Breast epithelium (tissue), 4 donors: ENCODE measurements around the gene JPH2. TPM values are rescaled to one million over a fixed set of nuclear protein-coding genes. Genes with fewer than 3 reads are reported as not detected.
A peak's percentile ranks its signal among the peaks of the same experiment; 100 is the strongest.

ENCODE experiments used
- DNase-seq, 2 donors: peaks; one replicate each; pipeline ENCODE4 v3.0.0-alpha.2; 2019; ENCODE audit warnings: low spot score in 2 of 2
- H3K27ac ChIP-seq, 2 donors: fragments of 200-600 bp; sonication (generic) in 1 of 2; one replicate each; pipeline ENCODE4 v1.5.1; 2016 to 2019; ENCODE audit warnings: mild to moderate bottlenecking in 1 of 2
- H3K27me3 ChIP-seq, 2 donors: fragments of 200-600 bp; sonication (generic) in 1 of 2; one replicate each; pipeline versions ENCODE4 v1.5.1 to v1.6.0; 2017 to 2019; ENCODE audit warnings: control low read depth in 1 of 2, mild to moderate bottlenecking in 1 of 2
- H3K36me3 ChIP-seq: fragments of 200-600 bp; one replicate; pipeline ENCODE4 v1.5.1; 2019
- H3K4me1 ChIP-seq, 2 donors: fragments of 200-600 bp; sonication (generic); one replicate each; pipeline ENCODE4 v1.5.1; 2016 to 2019; ENCODE audit warnings: control low read depth in 1 of 2
- H3K4me3 ChIP-seq, 3 donors: fragments of 200-600 bp; sonication (generic); 1 replicate in 2 of 3; 2 replicates in 1 of 3; pipeline ENCODE4 v1.5.1; 2016 to 2019; ENCODE audit warnings: mild to moderate bottlenecking in 3 of 3, moderate library complexity in 2 of 3
- H3K9me3 ChIP-seq, 2 donors: fragments of 200-600 bp; sonication (generic) in 1 of 2; one replicate each; pipeline ENCODE4 v1.5.1; 2016 to 2019; ENCODE audit warnings: control low read depth in 1 of 2
- POLR2A ChIP-seq: fragments of 450-650 bp; IDR thresholded peaks from one replicate; pipeline ENCODE4 v1.6.1; 2016; ENCODE audit warnings: antibody characterized with exemption, mild to moderate bottlenecking, moderate library complexity
- POLR2AphosphoS5 ChIP-seq, 3 donors: sonication (generic); formaldehyde crosslinking; IDR thresholded peaks; one replicate each; pipeline ENCODE4 v1.6.1; 2017; ENCODE audit warnings: antibody characterized with exemption in 3 of 3
- intact Hi-C: fragments of 100-400 bp; cut with DNase I; formaldehyde crosslinking; loops from one replicate; pipeline ENCODE4 v1.15.1; 2023; ENCODE audit warnings: low total_unique reads
- total RNA-seq, 3 donors: library from RNA; depleted of rRNA; stranded (reverse); fragments of >200 nt; gene quantifications; one replicate each; pipeline ENCODE4 v1.1.0, GENCODE V29; 2016
- TF ChIP-seq, protein P1 (sequence below), 3 donors: fragments of 450-650 bp; IDR thresholded peaks; one replicate each; pipeline ENCODE4 v1.5.1; 2016 to 2017; ENCODE audit warnings: antibody characterized with exemption in 3 of 3, mild to moderate bottlenecking in 3 of 3, moderate library complexity in 3 of 3

Gene JPH2
- total RNA-seq, 3 donors from 2014 or later: 9.3 to 16.4 (median 16.2) TPM

DNA sequence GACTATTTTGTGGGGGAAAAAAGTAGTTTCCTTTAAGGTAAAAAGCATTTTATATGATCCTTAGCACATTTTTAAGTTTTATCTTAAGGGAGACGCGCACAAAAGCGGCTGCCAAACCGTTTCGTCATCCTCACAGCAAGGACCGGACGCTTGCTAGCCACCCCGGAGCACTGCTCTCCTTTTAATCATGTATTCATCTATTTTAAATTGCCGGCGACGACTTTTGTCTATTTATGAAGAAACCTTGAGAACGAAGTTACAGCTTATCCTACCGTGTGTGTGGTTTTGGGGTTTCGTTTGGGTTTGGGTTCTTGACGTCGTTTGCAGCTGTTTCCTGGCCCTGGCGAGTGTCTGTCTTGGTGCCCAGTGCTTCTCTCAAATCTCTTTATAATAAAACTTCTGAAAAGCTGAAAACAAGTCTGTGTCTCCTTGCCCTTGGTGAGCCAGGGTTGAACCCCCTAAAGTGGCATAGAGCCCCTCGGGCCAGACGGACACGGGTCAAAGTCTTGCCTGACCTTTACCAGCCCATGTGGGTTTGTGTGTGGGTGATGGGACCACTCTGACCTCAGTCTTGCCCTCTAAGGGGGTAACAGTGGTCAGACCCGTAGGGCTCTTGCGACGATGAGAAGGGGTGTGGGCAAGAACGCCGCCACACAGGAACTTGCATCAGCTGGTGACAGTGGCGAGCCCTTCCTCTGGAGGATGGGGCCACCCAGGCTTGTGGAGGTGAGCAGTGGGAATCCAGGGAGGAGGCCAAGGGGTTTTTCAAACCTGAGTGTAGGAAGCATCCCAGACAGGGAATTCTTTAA is 117.6 kb downstream of the JPH2 start:
- H3K27ac ChIP-seq: no peak overlapping the region
- peaks cover 0 to 20% of the 10 kb centered on the region in 2 donors for H3K27me3 ChIP-seq
- intact Hi-C loops: no loop called here

DNA sequence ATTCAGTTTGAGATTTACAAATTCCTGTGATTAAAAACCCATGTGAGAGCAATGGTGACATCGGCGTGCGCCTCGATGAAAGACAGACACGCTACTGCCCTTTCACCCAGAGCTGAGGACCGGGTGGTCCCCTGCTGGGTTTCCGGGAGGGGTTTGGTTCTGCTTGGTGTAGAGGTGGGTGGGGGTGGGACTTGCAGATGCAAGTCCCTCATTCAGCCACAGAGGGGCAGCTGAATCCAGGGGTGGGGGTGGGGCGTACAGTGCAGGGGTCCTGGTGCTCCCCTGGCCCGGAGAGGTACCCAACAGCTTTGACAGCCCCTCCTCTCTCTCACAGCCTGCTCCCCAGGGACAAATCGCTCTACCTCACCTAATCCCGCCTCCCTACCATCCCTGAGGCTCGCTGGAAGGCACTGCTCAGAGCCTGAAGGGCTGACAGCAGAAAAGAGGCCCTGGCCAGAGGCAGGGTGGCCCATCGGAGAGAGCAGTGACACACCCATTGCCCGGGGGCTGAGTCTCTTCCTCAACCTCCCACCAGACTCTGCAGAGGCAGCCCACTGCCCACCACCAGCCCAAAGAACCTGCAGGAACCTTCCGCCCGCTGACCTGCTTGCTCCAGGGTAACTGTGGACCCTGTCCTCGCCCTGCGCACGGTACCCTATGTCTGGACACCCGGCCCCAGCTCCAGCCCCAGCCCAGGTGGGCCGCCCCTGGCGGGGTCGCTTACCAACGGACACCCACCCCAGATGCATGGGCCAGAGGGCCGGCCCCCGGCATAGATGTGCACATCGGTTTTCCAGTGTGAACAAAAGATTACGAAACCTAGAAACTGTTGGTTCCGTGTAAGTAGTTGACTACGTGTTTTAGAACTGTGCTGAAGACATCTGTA is 118.4 kb downstream of the JPH2 start:
- no peak overlapping the region for H3K4me3 ChIP-seq
- DNase-seq: peak; percentile 11 to 28
- no peaks in the 10 kb centered on the region for H3K36me3 ChIP-seq
- no peaks in the 10 kb centered on the region for H3K4me1 ChIP-seq
- peaks cover 0 to 20% of the 10 kb centered on the region in 2 donors for H3K27me3 ChIP-seq
- H3K9me3 ChIP-seq: no peaks in the 10 kb centered on the region
- TF ChIP-seq POLR2AphosphoS5 (IDR thresholded peaks at IDR 0.05) (no peak), POLR2A (no peak)
- TF ChIP-seq, protein P1, sequence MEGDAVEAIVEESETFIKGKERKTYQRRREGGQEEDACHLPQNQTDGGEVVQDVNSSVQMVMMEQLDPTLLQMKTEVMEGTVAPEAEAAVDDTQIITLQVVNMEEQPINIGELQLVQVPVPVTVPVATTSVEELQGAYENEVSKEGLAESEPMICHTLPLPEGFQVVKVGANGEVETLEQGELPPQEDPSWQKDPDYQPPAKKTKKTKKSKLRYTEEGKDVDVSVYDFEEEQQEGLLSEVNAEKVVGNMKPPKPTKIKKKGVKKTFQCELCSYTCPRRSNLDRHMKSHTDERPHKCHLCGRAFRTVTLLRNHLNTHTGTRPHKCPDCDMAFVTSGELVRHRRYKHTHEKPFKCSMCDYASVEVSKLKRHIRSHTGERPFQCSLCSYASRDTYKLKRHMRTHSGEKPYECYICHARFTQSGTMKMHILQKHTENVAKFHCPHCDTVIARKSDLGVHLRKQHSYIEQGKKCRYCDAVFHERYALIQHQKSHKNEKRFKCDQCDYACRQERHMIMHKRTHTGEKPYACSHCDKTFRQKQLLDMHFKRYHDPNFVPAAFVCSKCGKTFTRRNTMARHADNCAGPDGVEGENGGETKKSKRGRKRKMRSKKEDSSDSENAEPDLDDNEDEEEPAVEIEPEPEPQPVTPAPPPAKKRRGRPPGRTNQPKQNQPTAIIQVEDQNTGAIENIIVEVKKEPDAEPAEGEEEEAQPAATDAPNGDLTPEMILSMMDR (IDR thresholded peaks at IDR 0.05): no peak
- intact Hi-C loops: no loop called here
- H3K27ac ChIP-seq: peak overlapping the region in 1 of 2 donors; percentile 3

More for the DNA sequence above, 117.6 kb downstream of the JPH2 start:
- DNase-seq: peak in 1 of 2 donors; percentile 15
- no peaks in the 10 kb centered on the region for H3K4me1 ChIP-seq
- no peaks in the 10 kb centered on the region for H3K9me3 ChIP-seq
- H3K4me3 ChIP-seq: no peak overlapping the region
- TF ChIP-seq, protein P1 (IDR thresholded peaks at IDR 0.05): no peak
- no peak for TF ChIP-seq POLR2AphosphoS5 (IDR thresholded peaks at IDR 0.05)
- TF ChIP-seq POLR2A: no peak
- no peaks in the 10 kb centered on the region for H3K36me3 ChIP-seq

DNA sequence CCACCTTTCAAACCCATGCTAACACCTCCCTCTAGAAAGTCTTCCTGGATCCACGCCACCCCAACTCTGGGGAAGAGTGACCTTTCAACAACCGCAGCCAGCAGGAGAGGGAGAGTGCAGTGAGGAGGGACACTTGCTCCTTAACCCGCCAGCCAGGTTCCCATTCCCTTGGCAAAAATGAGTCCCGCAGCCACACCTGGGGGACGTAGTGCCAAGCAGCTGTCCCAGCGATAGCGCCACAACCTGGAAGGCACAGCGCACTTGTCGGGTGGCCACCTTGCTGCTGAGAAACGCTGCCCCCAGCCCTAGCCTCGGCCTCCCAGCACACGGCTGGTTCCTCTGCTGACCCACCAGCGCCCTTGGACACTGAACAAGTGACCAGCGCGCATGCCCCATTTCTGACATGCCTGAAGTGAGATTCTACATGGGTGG is 119.3 kb downstream of the JPH2 start:
- intact Hi-C loops: no loop called here
- Histone ChIP-seq H3K27ac (no peak overlapping the region), H3K4me3 (no peak overlapping the region), H3K36me3 (no peaks in the 10 kb centered on the region), H3K27me3 (peaks cover 0 to 17% of the 10 kb centered on the region in 2 donors), H3K4me1 (no peaks in the 10 kb centered on the region), H3K9me3 (no peaks in the 10 kb centered on the region)
- peak; percentile 11 to 33 for DNase-seq
- TF ChIP-seq POLR2A: no peak
- no peak for TF ChIP-seq POLR2AphosphoS5 (IDR thresholded peaks at IDR 0.05)
- TF ChIP-seq, protein P1 (IDR thresholded peaks at IDR 0.05): no peak

DNA sequence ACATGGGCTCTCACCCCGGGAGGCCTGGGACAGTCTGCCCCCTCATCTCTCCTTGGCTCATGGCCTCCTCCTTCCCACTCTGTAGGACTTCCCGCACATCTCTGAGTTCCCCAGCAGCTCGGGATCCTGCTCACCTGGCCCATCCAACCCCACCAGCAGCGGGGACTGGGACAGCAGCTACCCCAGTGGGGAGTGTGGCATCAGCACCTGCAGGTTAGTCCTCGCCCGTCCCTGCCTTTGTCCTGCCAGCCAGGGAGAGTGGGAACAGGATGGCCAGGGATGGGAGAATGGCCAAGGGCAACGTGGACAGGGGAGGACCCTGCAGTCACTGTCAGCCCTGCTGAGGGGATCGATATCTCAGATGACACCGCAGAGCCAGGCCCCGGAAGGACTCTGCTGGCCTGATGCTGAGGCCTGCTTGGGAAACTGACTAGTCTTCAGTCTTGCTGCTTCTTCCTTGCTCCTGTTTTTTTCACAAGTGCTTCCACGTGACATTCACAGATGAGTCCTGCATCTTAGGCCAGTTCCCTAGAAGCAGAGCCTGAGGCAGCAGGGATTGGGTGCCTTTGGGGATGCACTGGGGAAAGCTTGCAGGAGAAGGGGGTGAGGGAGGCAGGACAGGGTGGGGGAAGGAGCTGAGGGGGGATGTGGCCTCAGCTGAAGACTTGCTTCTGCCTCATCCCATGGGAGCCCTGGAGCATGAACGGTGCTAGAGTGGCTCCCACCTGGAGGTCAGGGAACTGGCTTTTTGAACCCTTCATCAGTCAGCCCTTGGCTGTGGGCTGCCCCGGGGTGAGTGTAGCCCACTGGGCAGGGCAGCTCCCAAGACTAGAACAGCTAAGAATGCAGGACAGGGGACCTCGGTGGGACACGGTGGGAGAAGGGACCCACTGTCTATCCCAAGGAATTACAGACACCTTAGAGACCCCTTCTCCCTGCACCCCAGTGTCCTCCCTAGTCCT is 120.1 kb downstream of the JPH2 start:
- peaks cover 0 to 15% of the 10 kb centered on the region in 2 donors for H3K27me3 ChIP-seq
- H3K9me3 ChIP-seq: no peaks in the 10 kb centered on the region
- peak in 1 of 2 donors; percentile 9 for DNase-seq
- intact Hi-C loops: no loop called here
- no peaks in the 10 kb centered on the region for H3K36me3 ChIP-seq
- H3K4me3 ChIP-seq: no peak overlapping the region
- no peak overlapping the region for H3K27ac ChIP-seq
- no peaks in the 10 kb centered on the region for H3K4me1 ChIP-seq
- TF ChIP-seq, protein P1 (IDR thresholded peaks at IDR 0.05): no peak
- TF ChIP-seq POLR2AphosphoS5 (IDR thresholded peaks at IDR 0.05) (no peak), POLR2A (no peak)
